Esophagus squamous epithelium (tissue), 4 donors: ENCODE results near the gene EBF4.

Experiments
- POLR2A ChIP-seq, 4 donors: fragments of 450-650 bp; IDR thresholded peaks; one replicate each; pipeline ENCODE4 v1.6.1; 2017; ENCODE audit warnings: antibody characterized with exemption in 4 of 4, mild to moderate bottlenecking in 4 of 4, moderate library complexity in 3 of 4
- TF ChIP-seq, protein P1 (sequence below), 6 experiments: fragments of 450-650 bp in 4 of 6; fragments of 200-600 bp in 2 of 6; sonication (generic) in 2 of 6; IDR thresholded peaks; one replicate each; pipeline ENCODE4 v1.5.1; 2016 to 2019; ENCODE audit warnings: antibody characterized with exemption in 6 of 6, mild to moderate bottlenecking in 4 of 6, moderate library complexity in 4 of 6

DNA sequence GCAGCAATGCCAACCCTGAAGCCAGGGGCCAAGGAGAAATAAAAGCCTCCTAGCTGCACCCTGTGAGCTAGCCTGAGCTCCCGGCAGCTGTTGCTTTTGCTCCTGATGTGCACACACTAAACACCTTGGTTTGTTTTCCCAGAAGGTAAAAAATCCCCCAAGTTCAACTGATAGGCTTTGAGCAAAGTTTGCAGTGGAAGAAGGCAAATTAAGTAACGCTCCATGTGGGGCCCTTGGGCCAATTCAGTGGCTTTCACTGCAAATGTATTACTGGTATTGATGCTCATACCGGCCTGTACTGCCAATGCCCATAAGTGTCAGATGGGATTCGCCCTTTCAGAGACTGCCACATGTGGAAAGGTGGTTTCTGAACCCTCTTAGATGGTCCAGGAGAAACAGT lies 19.1 kb upstream of the EBF4 start:
- TF ChIP-seq, protein P1, sequence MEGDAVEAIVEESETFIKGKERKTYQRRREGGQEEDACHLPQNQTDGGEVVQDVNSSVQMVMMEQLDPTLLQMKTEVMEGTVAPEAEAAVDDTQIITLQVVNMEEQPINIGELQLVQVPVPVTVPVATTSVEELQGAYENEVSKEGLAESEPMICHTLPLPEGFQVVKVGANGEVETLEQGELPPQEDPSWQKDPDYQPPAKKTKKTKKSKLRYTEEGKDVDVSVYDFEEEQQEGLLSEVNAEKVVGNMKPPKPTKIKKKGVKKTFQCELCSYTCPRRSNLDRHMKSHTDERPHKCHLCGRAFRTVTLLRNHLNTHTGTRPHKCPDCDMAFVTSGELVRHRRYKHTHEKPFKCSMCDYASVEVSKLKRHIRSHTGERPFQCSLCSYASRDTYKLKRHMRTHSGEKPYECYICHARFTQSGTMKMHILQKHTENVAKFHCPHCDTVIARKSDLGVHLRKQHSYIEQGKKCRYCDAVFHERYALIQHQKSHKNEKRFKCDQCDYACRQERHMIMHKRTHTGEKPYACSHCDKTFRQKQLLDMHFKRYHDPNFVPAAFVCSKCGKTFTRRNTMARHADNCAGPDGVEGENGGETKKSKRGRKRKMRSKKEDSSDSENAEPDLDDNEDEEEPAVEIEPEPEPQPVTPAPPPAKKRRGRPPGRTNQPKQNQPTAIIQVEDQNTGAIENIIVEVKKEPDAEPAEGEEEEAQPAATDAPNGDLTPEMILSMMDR (IDR thresholded peaks at IDR 0.05) = no peak
- no peak for TF ChIP-seq POLR2A (IDR thresholded peaks at IDR 0.05)
